ENCODE results near the gene MYO1H. TPM values are rescaled to one million over a fixed set of nuclear protein-coding genes. Genes with fewer than 3 reads are reported as not detected.

MYO1H gene
- total and polyA plus RNA-seq, 2 of the 8 experiments (the other 6 are each of a cell fraction or from before 2014, with no cell fraction given): 0.03 TPM; not detected in 1

DNA sequence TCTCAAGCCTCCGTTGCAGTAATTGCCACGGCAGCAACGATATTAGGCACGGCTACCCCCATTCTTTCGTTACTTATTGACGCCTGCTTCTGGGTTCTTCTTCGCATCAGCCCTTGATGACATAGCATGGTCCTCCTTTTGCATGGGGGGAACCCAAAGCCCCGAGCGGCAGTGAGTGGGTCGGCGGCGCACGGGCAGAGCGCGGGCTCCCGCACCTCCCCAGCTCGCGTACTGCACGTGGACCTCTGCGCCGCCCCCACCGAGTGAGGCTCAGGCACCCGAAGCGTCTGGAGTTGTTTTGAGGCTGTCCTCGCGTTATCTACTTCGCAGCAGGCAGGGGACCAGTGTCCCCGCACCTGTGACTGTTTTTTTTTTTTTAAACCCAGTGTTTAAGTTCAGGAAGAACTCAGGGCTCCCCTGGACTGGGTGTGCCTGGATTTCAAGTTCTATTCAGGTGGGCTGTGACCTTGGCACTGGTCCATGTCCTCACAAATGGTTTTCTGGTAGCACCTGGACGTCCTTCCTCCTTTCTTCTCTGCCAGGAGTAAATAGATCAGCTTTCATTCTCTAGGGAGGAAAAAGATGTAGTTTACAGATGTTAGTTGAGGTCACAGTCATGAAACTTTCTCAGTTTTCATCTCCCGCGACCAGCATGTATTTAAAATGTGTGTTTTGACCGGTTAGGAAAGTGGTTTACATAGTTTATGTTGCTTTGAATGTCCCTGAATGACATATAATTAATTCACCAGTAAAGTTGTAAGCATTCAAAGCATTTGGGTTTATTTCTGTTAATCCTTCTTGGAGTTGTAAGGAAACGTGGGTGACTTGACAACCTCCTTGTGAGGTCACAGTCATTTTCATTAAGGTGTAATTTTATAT, 37.2 kb upstream of the MYO1H start:
- Histone ChIP-seq H3K18ac (ENCODE audit: extremely low read depth, low read length) (no peak overlapping the region), H4K5ac (ENCODE audit: insufficient read length, low read depth, low read length) (no peak overlapping the region), H2BK5ac (ENCODE audit: low read depth, low read length) (no peak overlapping the region), H3K4ac (replicated peaks; ENCODE audit: insufficient read length, low read depth, low read length) (no peak overlapping the region), H3K9ac (replicated peaks in 1 of 4; ENCODE audit: extremely low read depth in 1 of 4, low read depth in 3 of 4, low read length in 3 of 4) (peak overlapping the region in 1 of 4 experiments; percentile 4; a peak in 2 of 7 replicates), H2AFZ (ENCODE audit: low read length) (peak overlapping the region; percentile 68; the same call in 1 of the 2 replicates), H2BK15ac (ENCODE audit: low read length) (no peak overlapping the region), H3K79me1 (ENCODE audit: low read depth, low read length) (no peaks in the 10 kb centered on the region), H3K14ac (ENCODE audit: insufficient read length) (no peak overlapping the region), H3K23ac (ENCODE audit: insufficient read length) (no peak overlapping the region), H3K36me3 (ENCODE audit: control insufficient read depth in 2 of 4, insufficient read depth in 4 of 4, low read length in 3 of 4) (no peaks in the 10 kb centered on the region), H3K4me3 (ENCODE audit: extremely low read depth in 1 of 4, insufficient read depth in 2 of 4, low read depth in 3 of 4, low read length in 4 of 4) (peak overlapping the region; percentile 47 to 73 (median 52)), H3K4me2 (ENCODE audit: insufficient read depth in 1 of 2, low read depth in 2 of 2, low read length in 2 of 2) (peak overlapping the region; percentile 83 to 96), H2AK5ac (ENCODE audit: low read depth, low read length) (no peak overlapping the region), H3K23me2 (ENCODE audit: low read depth, low read length) (peaks cover 8% of the 10 kb centered on the region; the same call in 1 of the 2 replicates), H3K79me2 (ENCODE audit: control insufficient read depth in 1 of 2, insufficient read depth in 2 of 2, low read length in 2 of 2) (no peaks in the 10 kb centered on the region), H3K27ac (ENCODE audit: low read depth, low read length) (no peak overlapping the region), H2BK20ac (ENCODE audit: low read length) (no peak overlapping the region), H3K56ac (replicated peaks; ENCODE audit: insufficient read length, low read depth, low read length) (no peak overlapping the region), H2BK12ac (ENCODE audit: low read depth, low read length) (no peak overlapping the region), H2BK120ac (replicated peaks; ENCODE audit: low read depth, low read length) (no peak overlapping the region), H3K9me3 (ENCODE audit: insufficient read depth in 2 of 2, low read depth in 1 of 2, low read length in 1 of 2) (no peaks in the 10 kb centered on the region), H3K27me3 (replicated peaks in 1 of 4; ENCODE audit: control insufficient read depth in 3 of 4, extremely low read depth in 1 of 4, insufficient read depth in 3 of 4, low read length in 3 of 4) (peaks cover 10 to 54% (median 40%) of the 10 kb centered on the region in 4 experiments), H4K91ac (replicated peaks; ENCODE audit: insufficient read length, low read length) (no peak overlapping the region), H3K4me1 (replicated peaks in 1 of 4; ENCODE audit: control insufficient read depth in 3 of 4, insufficient read depth in 4 of 4, low read length in 3 of 4) (peaks cover 0 to 6% (median under 1%) of the 10 kb centered on the region in 4 experiments; a peak in 2 of 7 replicates), H4K8ac (ENCODE audit: extremely low read depth, insufficient read depth, low read length) (peak overlapping the region; percentile 28; the same call in 1 of the 2 replicates), H4K20me1 (replicated peaks in 1 of 2; ENCODE audit: control insufficient read depth in 1 of 2, insufficient read depth in 2 of 2, low read length in 2 of 2) (peaks cover 0 to 1% of the 10 kb centered on the region in 2 experiments)
- WGBS, 2 experiments (ENCODE audit: extremely low coverage in 1 of 2, insufficient coverage in 1 of 2, insufficient read length in 1 of 2, insufficient replicate concordance in 2 of 2, low coverage in 1 of 2, low lambda C conversion rate in 2 of 2, missing lambda C conversion rate in 1 of 2): 9% methylated on average over 32 of the region's 33 CpGs; no CpG with 5 or more reads in 1 of the 2 experiments
- FAIRE-seq (no peak), DNase-seq (ENCODE audit: low read depth in 1 of 2, low spot score in 2 of 2) (peak in 1 of 2 experiments; percentile 58)
- ChIA-PET POLR2A (ENCODE audit: partially characterized antibody) (no interaction called here), CTCF (ENCODE audit: partially characterized antibody) (interaction anchor here (1.1 kb wide), 1 partner anchor 50 kb away, joined by 3 read pairs; no protein-coding TSS in a partner anchor)
- TF ChIP-seq KDM5A (IDR thresholded peaks at IDR 0.05; ENCODE audit: low read length): no peak
- TF ChIP-seq BCL11A (IDR thresholded peaks at IDR 0.05; ENCODE audit: low read depth in 2 of 2, low read length in 2 of 2): no peak
- TF ChIP-seq, protein P1, sequence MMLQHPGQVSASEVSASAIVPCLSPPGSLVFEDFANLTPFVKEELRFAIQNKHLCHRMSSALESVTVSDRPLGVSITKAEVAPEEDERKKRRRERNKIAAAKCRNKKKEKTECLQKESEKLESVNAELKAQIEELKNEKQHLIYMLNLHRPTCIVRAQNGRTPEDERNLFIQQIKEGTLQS (IDR thresholded peaks at IDR 0.05; ENCODE audit: insufficient read depth, low read depth, low read length): no peak
- TF ChIP-seq SP1 (IDR thresholded peaks at IDR 0.05; ENCODE audit: low read depth, low read length): no peak
- no peak for TF ChIP-seq CBX5 (IDR thresholded peaks at IDR 0.05; ENCODE audit: low read depth, low read length)
- TF ChIP-seq, protein P2, sequence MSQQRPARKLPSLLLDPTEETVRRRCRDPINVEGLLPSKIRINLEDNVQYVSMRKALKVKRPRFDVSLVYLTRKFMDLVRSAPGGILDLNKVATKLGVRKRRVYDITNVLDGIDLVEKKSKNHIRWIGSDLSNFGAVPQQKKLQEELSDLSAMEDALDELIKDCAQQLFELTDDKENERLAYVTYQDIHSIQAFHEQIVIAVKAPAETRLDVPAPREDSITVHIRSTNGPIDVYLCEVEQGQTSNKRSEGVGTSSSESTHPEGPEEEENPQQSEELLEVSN (IDR thresholded peaks at IDR 0.05): peak; percentile 93
- TF ChIP-seq EZH2 (IDR thresholded peaks at IDR 0.05; ENCODE audit: low read depth, low read length, severe bottlenecking): peak; percentile 68
- no peak for TF ChIP-seq HDAC6 (IDR thresholded peaks at IDR 0.05; ENCODE audit: low read depth, low read length)
- TF ChIP-seq SUZ12 (IDR thresholded peaks at IDR 0.05; ENCODE audit: low read length): peak; percentile 74; the same call in 1 of the 2 replicates
- no peak for TF ChIP-seq CHD1 (IDR thresholded peaks at IDR 0.05; ENCODE audit: low read depth, low read length)
